ENCODE results near the gene FBXO31. TPM values are rescaled to one million over a fixed set of nuclear protein-coding genes. Genes with fewer than 3 reads are reported as not detected.

The FBXO31 gene
- total and polyA plus RNA-seq, 7 donors, result 15.0 to 120 (median 86.7) TPM

GRCh38 chr16:87417528-87417910, 33.9 kb upstream of the FBXO31 start:
- DNase-seq, result peak; percentile 55
- 96 to 97% methylated on average over 13 of the region's 13 CpGs for WGBS, 2 donors
- no peak overlapping the region for H3K27ac ChIP-seq
- H3K36me3 ChIP-seq, result peaks cover 3 to 95% (median 27%) of the 10 kb centered on the region in 4 donors
- no peak overlapping the region for H3K4me3 ChIP-seq
- H3K4me1 ChIP-seq, result no peaks in the 10 kb centered on the region
- H3K9me3 ChIP-seq, result no peaks in the 10 kb centered on the region
- intact Hi-C loops (cut with DNase I), result loop anchor here (5.0 to 10.0 kb wide), 3 partner anchors 75 to 220 kb away; partner anchors contain the start of gene ZCCHC14
- TF ChIP-seq CTCF (IDR thresholded peaks at IDR 0.05) (no peak), POLR2AphosphoS5 (IDR thresholded peaks at IDR 0.05) (no peak), EP300 (IDR thresholded peaks at IDR 0.05) (no peak), POLR2A (IDR thresholded peaks at IDR 0.05) (no peak)
- no peaks in the 10 kb centered on the region for H3K27me3 ChIP-seq

GRCh38 chr16:87416826-87417527, 33.4 kb upstream of the FBXO31 start:
- intact Hi-C loops (cut with DNase I), result loop anchor here (5.0 to 10.0 kb wide), 3 partner anchors 75 to 220 kb away; partner anchors contain the start of gene ZCCHC14
- Histone ChIP-seq H3K4me1 (no peaks in the 10 kb centered on the region), H3K9me3 (no peaks in the 10 kb centered on the region), H3K27ac (no peak overlapping the region), H3K27me3 (no peaks in the 10 kb centered on the region), H3K36me3 (peaks cover 3 to 95% (median 29%) of the 10 kb centered on the region in 4 donors), H3K4me3 (no peak overlapping the region)
- TF ChIP-seq EP300 (IDR thresholded peaks at IDR 0.05), result no peak
- peak; percentile 10 to 54 (median 40) for TF ChIP-seq CTCF (IDR thresholded peaks at IDR 0.05)
- peak; percentile 69 for DNase-seq
- 87 to 88% methylated on average over 23 of the region's 23 CpGs for WGBS, 2 donors

GRCh38 chr16:87415441-87415840, 31.9 kb upstream of the FBXO31 start:
- DNase-seq, result peak; percentile 34
- TF ChIP-seq POLR2A (IDR thresholded peaks at IDR 0.05) (no peak), POLR2AphosphoS5 (IDR thresholded peaks at IDR 0.05) (no peak), EP300 (IDR thresholded peaks at IDR 0.05) (no peak), CTCF (IDR thresholded peaks at IDR 0.05) (no peak)
- no peaks in the 10 kb centered on the region for H3K9me3 ChIP-seq
- no peak overlapping the region for H3K4me3 ChIP-seq
- H3K36me3 ChIP-seq, result peaks cover 14 to 97% (median 39%) of the 10 kb centered on the region in 4 donors
- H3K4me1 ChIP-seq, result no peaks in the 10 kb centered on the region
- H3K27me3 ChIP-seq, result no peaks in the 10 kb centered on the region
- intact Hi-C loops (cut with DNase I), result loop anchor here (5.0 to 10.0 kb wide), 3 partner anchors 77 to 222 kb away; partner anchors contain the start of gene ZCCHC14
- no peak overlapping the region for H3K27ac ChIP-seq
- 90 to 91% methylated on average over 9 of the region's 9 CpGs for WGBS, 2 donors

- TF ChIP-seq CTCF (IDR thresholded peaks at IDR 0.05) (no peak), POLR2A (IDR thresholded peaks at IDR 0.05) (no peak), POLR2AphosphoS5 (IDR thresholded peaks at IDR 0.05) (no peak), EP300 (IDR thresholded peaks at IDR 0.05) (no peak)
- Histone ChIP-seq H3K36me3 (peaks cover 18 to 97% (median 38%) of the 10 kb centered on the region in 4 donors), H3K27me3 (no peaks in the 10 kb centered on the region), H3K4me3 (no peak overlapping the region), H3K9me3 (no peaks in the 10 kb centered on the region), H3K4me1 (no peaks in the 10 kb centered on the region), H3K27ac (no peak overlapping the region)
- WGBS, 2 donors, result 54 to 76% methylated on average over 24 of the region's 24 CpGs
- intact Hi-C loops (cut with DNase I), result loop anchor here (10.0 kb wide), 1 partner anchor 131 kb away; no protein-coding TSS in a partner anchor
- DNase-seq, result peak; percentile 60
Measured at GRCh38 chr16:87414251-87414680, 30.7 kb upstream of the FBXO31 start.

Data from sigmoid colon (tissue), 7 donors.